Body of pancreas (tissue), 4 donors: Measurements from ENCODE around the gene EVA1A. TPM values are rescaled to one million over a fixed set of nuclear protein-coding genes. Genes with fewer than 3 reads are reported as not detected.

ENCODE experiments used
- ATAC-seq: fragments of 150-250 bp; one replicate; pipeline ENCODE4 v1.9.1; 2016
- DNase-seq, 4 donors: peaks; one replicate each; pipeline ENCODE4 v3.0.0-alpha.2; 2019
- H3K27ac ChIP-seq, 4 donors: fragments of 200-600 bp; sonication (generic); 1 replicate in 3 of 4; 2 replicates in 1 of 4; pipeline versions ENCODE4 v1.5.1 to v1.6.1; 2016 to 2019; ENCODE audit warnings: mild to moderate bottlenecking in 1 of 4, mixed read lengths in 1 of 4, moderate library complexity in 1 of 4
- H3K27me3 ChIP-seq, 2 donors: fragments of 200-600 bp; sonication (generic); one replicate each; pipeline ENCODE4 v1.6.0; 2016; ENCODE audit warnings: mild to moderate bottlenecking in 1 of 2
- H3K36me3 ChIP-seq, 2 donors: fragments of 200-600 bp; sonication (generic); replicated peaks in 1 of 2; 2 replicates each; pipeline ENCODE4 v1.5.1; 2016; ENCODE audit warnings: low read depth in 2 of 2; ENCODE audit not compliant: insufficient read depth in 1 of 2
- H3K4me1 ChIP-seq: fragments of 200-600 bp; sonication (generic); one replicate; pipeline ENCODE4 v1.6.0; 2016
- H3K4me3 ChIP-seq, 2 donors: fragments of 200-600 bp; sonication (generic); 1 replicate in 1 of 2; 2 replicates in 1 of 2; pipeline ENCODE4 v1.5.1; 2016 to 2019
- H3K9me3 ChIP-seq, 3 donors: fragments of 200-600 bp; sonication (generic); 1 replicate in 2 of 3; 2 replicates in 1 of 3; pipeline ENCODE4 v1.5.1; 2016
- POLR2A ChIP-seq, 3 donors: fragments of 450-650 bp; IDR thresholded peaks; one replicate each; pipeline ENCODE4 v1.6.1; 2016; ENCODE audit warnings: antibody characterized with exemption in 3 of 3, mild to moderate bottlenecking in 2 of 3
- WGBS, 2 donors: methylation state at CpG; one replicate each; pipeline ENCODE4 v1.1.5; 2017; 5-methylcytosine and 5-hydroxymethylcytosine counted together
- intact Hi-C: fragments of 100-400 bp; cut with DNase I; formaldehyde crosslinking; loops from one replicate; pipeline ENCODE4 v1.15.1; 2023
- total RNA-seq, 2 donors: library from RNA; depleted of rRNA; stranded (reverse); fragments of >200 nt; gene quantifications; one replicate each; pipeline ENCODE4 v1.1.0, GENCODE V29; 2016
- TF ChIP-seq, protein P1 (sequence below), 7 experiments: fragments of 450-650 bp in 4 of 7; fragments of 200-600 bp in 3 of 7; sonication (generic) in 3 of 7; IDR thresholded peaks; one replicate each; pipeline ENCODE4 v1.5.1; 2016 to 2019; ENCODE audit warnings: antibody characterized with exemption in 7 of 7

The EVA1A gene
- total RNA-seq, 2 donors from 2014 or later: 27.5 to 31.3 TPM

DNA sequence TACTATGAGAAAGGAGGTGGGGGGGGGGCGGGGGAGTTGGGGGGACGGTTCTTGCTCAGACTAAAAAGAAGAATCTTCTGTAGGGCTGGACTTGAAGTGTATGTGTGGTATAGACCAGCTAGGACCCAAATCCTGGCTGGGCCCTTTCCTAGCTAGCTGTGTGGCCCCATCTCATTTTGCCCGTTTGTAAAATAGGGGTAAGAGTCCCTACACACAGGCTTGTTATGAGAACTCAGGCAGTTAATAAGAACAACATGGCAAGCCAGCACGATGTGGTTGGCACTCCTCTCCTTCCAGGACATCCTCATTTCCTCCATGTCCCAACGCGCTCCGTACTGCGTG, 1.1 kb downstream of the EVA1A start:
- TF ChIP-seq POLR2A (IDR thresholded peaks at IDR 0.05): no peak
- TF ChIP-seq, protein P1, sequence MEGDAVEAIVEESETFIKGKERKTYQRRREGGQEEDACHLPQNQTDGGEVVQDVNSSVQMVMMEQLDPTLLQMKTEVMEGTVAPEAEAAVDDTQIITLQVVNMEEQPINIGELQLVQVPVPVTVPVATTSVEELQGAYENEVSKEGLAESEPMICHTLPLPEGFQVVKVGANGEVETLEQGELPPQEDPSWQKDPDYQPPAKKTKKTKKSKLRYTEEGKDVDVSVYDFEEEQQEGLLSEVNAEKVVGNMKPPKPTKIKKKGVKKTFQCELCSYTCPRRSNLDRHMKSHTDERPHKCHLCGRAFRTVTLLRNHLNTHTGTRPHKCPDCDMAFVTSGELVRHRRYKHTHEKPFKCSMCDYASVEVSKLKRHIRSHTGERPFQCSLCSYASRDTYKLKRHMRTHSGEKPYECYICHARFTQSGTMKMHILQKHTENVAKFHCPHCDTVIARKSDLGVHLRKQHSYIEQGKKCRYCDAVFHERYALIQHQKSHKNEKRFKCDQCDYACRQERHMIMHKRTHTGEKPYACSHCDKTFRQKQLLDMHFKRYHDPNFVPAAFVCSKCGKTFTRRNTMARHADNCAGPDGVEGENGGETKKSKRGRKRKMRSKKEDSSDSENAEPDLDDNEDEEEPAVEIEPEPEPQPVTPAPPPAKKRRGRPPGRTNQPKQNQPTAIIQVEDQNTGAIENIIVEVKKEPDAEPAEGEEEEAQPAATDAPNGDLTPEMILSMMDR (IDR thresholded peaks at IDR 0.05): no peak
- intact Hi-C loops: loop anchor here (5.0 kb wide), 1 partner anchor 48 kb away; no protein-coding TSS in a partner anchor
- H3K27me3 ChIP-seq: no peaks in the 10 kb centered on the region
- ATAC-seq (no peak), DNase-seq (no peak)
- WGBS, 2 donors: 15 to 22% methylated on average over 8 of the region's 8 CpGs
- H3K4me3 ChIP-seq: peak overlapping the region; percentile 56 to 69
- H3K9me3 ChIP-seq: no peaks in the 10 kb centered on the region
- peak overlapping the region; percentile 95 to 99 (median 97) for H3K27ac ChIP-seq
- H3K4me1 ChIP-seq: peaks cover 56% of the 10 kb centered on the region
- no peaks in the 10 kb centered on the region for H3K36me3 ChIP-seq

DNA sequence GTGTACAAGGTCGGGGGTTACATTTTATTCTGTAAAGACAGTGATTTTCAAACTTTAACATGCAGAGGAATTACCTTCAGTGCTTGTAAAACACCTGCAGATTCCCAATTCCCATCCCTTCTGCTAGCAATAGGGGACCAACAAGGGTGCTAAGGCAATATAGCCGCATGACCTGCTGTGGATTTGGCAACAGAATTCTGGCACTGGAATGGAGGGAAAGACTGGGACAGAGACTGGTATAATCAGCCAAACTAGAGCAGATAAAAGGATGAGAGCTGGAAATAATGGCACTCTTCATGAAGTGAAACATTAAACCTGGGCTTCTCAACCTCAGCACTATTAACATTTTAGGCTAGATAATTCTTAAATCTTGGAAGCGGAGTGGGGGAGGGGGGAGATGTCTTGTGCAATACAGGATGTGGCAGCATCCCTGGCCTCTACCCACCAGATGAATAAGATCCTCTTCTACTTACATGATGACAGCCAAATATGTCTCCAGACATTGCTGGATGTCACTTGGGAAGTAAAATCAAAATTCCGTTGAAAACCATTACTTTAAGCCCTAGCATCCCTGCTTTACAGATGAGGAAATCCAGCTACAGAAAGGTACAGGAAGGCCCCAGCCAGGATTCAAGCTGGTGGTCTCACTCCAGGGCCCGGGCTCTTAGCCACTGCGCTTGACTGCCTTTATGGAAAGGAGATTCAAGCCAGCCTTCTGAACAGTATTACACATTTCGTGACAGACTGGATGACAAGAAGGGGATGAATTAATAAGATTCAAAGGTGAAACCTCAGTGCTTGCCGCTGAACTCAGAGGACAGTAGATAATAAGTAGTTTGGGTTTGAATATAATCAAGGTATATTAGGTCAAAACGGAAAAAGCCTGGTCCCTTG, 1.7 kb downstream of the EVA1A start:
- H3K36me3 ChIP-seq: no peaks in the 10 kb centered on the region
- no peak for DNase-seq
- intact Hi-C loops: no loop called here
- 59 to 63% methylated on average over 9 of the region's 9 CpGs for WGBS, 2 donors
- ATAC-seq: no peak
- no peak overlapping the region for H3K27ac ChIP-seq
- H3K4me1 ChIP-seq: peaks cover 62% of the 10 kb centered on the region
- TF ChIP-seq, protein P1 (IDR thresholded peaks at IDR 0.05): no peak
- TF ChIP-seq POLR2A (IDR thresholded peaks at IDR 0.05): no peak
- H3K9me3 ChIP-seq: no peaks in the 10 kb centered on the region
- H3K4me3 ChIP-seq: no peak overlapping the region
- H3K27me3 ChIP-seq: no peaks in the 10 kb centered on the region

DNA sequence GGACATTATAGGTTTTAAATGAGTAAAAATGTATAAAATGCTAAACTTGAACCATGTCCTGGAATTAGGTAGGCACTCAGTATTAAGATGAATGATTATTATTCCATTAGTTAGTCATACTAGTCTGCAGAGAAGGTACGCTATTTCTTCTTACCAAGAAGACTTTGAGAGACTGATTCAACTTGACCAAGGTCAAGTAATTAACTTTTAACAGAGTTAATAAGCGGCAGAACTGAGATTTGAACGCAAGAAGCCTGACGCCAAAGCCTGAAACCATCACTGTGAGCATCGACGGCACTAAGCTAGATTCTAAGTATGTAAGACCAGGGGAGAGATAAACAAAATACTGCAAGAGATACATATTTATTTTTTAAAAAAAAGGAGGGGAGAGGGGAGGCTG, 2.6 kb downstream of the EVA1A start:
- 83 to 87% methylated on average over 6 of the region's 6 CpGs for WGBS, 2 donors
- Histone ChIP-seq H3K27ac (no peak overlapping the region), H3K27me3 (no peaks in the 10 kb centered on the region), H3K9me3 (no peaks in the 10 kb centered on the region), H3K4me1 (peaks cover 71% of the 10 kb centered on the region), H3K4me3 (no peak overlapping the region), H3K36me3 (no peaks in the 10 kb centered on the region)
- ATAC-seq (no peak), DNase-seq (no peak)
- no peak for TF ChIP-seq POLR2A (IDR thresholded peaks at IDR 0.05)
- TF ChIP-seq, protein P1 (IDR thresholded peaks at IDR 0.05): no peak
- intact Hi-C loops: no loop called here

DNA sequence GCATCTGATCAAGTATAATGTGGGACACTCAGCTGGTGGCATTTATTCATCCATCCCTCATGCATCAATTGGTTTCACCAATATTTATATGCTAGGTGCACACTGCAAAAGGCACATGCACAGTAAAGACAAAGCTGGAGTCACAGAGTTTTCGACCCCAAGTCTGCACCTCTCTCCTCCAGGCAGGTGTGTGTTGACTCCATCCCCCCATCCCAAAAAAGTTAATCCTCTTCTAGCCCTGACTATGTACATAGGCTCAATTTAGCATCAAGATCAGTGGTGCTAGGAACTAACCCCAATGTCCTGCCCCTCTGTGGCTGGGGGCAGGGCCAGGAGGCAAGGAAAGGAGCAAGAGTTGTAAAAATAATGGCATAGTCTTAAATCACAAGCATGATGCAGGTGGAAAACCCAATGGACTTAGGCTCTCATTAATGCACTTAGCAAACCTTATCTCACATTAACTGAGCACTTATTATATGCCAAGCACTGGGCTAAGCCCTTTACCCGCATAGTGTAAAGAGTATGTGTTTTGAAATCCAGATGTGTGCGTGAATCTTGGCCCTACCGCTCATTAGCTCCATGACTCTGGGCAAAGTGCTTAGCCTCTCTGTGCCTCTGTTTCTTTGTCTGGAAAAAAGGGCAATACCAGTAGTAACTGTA, 3.1 kb downstream of the EVA1A start:
- ATAC-seq: no peak
- WGBS, 2 donors: 89 to 93% methylated on average over 4 of the region's 4 CpGs
- Histone ChIP-seq H3K9me3 (no peaks in the 10 kb centered on the region), H3K4me3 (no peak overlapping the region), H3K36me3 (no peaks in the 10 kb centered on the region), H3K27ac (no peak overlapping the region), H3K27me3 (no peaks in the 10 kb centered on the region), H3K4me1 (peaks cover 72% of the 10 kb centered on the region)
- DNase-seq: no peak
- intact Hi-C loops: no loop called here
- TF ChIP-seq POLR2A (IDR thresholded peaks at IDR 0.05): no peak
- TF ChIP-seq, protein P1 (IDR thresholded peaks at IDR 0.05): no peak
